ENCODE measurements around the gene GCLC. TPM values are rescaled to one million over a fixed set of nuclear protein-coding genes. Genes with fewer than 3 reads are reported as not detected.

The GCLC gene
- total and polyA plus RNA-seq, 2 experiments from 2014 or later, result 16.9 to 40.3 TPM

DNA sequence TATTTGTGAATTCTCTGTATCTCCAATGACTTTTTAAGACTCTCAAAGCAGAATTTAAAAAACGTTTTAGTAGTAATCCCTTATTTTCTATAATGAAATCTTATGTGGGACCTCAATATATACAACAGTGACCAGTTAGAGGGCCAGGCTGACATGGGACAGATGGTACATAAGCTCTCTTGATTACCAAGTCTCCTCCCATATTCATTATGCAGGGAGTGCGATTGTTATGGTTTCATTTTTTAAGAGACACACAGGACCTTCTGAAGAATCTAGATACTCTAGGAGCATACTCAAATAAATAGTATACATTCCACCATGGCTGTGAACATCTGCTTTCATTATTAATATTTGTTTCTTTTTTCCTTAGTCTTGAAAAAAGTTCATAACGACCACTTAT, 43.5 kb downstream of the GCLC start:
- no peak overlapping the region for H3K4me2 ChIP-seq
- H3K4me1 Mint-ChIP-seq, result no peaks in the 10 kb centered on the region; the same call in 2 of the 3 replicates

DNA sequence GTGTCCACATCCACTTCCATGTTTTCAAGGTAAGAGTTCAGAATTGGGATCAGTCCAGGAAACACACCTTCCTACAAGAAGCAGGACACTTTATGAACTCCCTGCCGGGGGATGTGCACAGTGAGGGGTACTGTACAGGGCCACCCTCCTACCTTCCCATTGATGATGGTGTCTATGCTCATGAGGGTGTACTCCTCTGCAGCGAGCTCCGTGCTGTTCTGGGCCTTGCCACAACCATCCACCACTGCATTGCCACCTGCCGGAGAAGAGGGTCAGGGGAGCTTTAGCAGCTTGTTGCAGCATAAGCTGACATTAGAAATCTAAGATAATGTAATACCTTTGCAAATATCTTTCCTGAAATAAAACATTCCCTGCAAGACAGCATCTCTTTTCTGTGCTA, 44.8 kb downstream of the GCLC start:
- no peak overlapping the region for H3K4me2 ChIP-seq
- H3K27me3 ChIP-seq (ENCODE audit: insufficient read depth), result no peaks in the 10 kb centered on the region
- 0 out of 2 replicates have a peak, but pooled peaks cover 2% of the 10 kb centered on the region for H3K4me1 ChIP-seq (ENCODE audit: insufficient read depth)
- Mint-ChIP-seq H3K27me3 (ENCODE audit: insufficient read depth, low read depth, poor library complexity) (no peaks in the 10 kb centered on the region), H3K27ac (no peak overlapping the region), H3K4me3 (no peak overlapping the region), H3K4me1 (no peaks in the 10 kb centered on the region; the same call in 2 of the 3 replicates), H3K9me3 (no peaks in the 10 kb centered on the region), H3K36me3 (ENCODE audit: low read depth) (peaks cover 44% of the 10 kb centered on the region)
- H3K9me2 ChIP-seq (ENCODE audit: insufficient read depth), result no peaks in the 10 kb centered on the region
- DNase-seq (ENCODE audit: low spot score) (no peak), ATAC-seq (no peak)
- TF ChIP-seq, protein P1, sequence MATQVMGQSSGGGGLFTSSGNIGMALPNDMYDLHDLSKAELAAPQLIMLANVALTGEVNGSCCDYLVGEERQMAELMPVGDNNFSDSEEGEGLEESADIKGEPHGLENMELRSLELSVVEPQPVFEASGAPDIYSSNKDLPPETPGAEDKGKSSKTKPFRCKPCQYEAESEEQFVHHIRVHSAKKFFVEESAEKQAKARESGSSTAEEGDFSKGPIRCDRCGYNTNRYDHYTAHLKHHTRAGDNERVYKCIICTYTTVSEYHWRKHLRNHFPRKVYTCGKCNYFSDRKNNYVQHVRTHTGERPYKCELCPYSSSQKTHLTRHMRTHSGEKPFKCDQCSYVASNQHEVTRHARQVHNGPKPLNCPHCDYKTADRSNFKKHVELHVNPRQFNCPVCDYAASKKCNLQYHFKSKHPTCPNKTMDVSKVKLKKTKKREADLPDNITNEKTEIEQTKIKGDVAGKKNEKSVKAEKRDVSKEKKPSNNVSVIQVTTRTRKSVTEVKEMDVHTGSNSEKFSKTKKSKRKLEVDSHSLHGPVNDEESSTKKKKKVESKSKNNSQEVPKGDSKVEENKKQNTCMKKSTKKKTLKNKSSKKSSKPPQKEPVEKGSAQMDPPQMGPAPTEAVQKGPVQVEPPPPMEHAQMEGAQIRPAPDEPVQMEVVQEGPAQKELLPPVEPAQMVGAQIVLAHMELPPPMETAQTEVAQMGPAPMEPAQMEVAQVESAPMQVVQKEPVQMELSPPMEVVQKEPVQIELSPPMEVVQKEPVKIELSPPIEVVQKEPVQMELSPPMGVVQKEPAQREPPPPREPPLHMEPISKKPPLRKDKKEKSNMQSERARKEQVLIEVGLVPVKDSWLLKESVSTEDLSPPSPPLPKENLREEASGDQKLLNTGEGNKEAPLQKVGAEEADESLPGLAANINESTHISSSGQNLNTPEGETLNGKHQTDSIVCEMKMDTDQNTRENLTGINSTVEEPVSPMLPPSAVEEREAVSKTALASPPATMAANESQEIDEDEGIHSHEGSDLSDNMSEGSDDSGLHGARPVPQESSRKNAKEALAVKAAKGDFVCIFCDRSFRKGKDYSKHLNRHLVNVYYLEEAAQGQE (IDR thresholded peaks at IDR 0.05; ENCODE audit: unreplicated experiment), result no peak
- TF ChIP-seq EZH2 (IDR thresholded peaks at IDR 0.05; ENCODE audit: low read depth, unreplicated experiment), result no peak
- H3K36me3 ChIP-seq (ENCODE audit: insufficient read depth), result peaks cover 25% of the 10 kb centered on the region
- peaks cover 2% of the 10 kb centered on the region; the same call in 1 of the 2 replicates for H4K20me1 ChIP-seq (replicated peaks; ENCODE audit: insufficient read depth)
- no peaks in the 10 kb centered on the region for H3F3A ChIP-seq (replicated peaks; ENCODE audit: low read depth)
- no peak overlapping the region for H2AFZ ChIP-seq
- H3K79me2 ChIP-seq (replicated peaks; ENCODE audit: insufficient read depth), result no peaks in the 10 kb centered on the region
- H3K27ac ChIP-seq (ENCODE audit: low read depth), result no peak overlapping the region
- H3K4me3 ChIP-seq, result no peak overlapping the region

More for the DNA sequence above, 43.5 kb downstream of the GCLC start:
- no peak overlapping the region for H3K27ac Mint-ChIP-seq
- H3K9me3 Mint-ChIP-seq, result no peaks in the 10 kb centered on the region
- H3K36me3 Mint-ChIP-seq (ENCODE audit: low read depth), result peaks cover 57% of the 10 kb centered on the region
- H3K4me1 ChIP-seq (ENCODE audit: insufficient read depth), result no peaks in the 10 kb centered on the region
- no peak overlapping the region for H3K4me3 Mint-ChIP-seq
- H2AFZ ChIP-seq, result no peak overlapping the region
- H3K27me3 ChIP-seq (ENCODE audit: insufficient read depth), result no peaks in the 10 kb centered on the region
- H3K27ac ChIP-seq (ENCODE audit: low read depth), result no peak overlapping the region
- no peak for DNase-seq (ENCODE audit: low spot score)
- ATAC-seq, result no peak
- no peak overlapping the region for H3K4me3 ChIP-seq
- peaks cover 2% of the 10 kb centered on the region; the same call in 1 of the 2 replicates for H4K20me1 ChIP-seq (replicated peaks; ENCODE audit: insufficient read depth)
- no peaks in the 10 kb centered on the region for H3K27me3 Mint-ChIP-seq (ENCODE audit: insufficient read depth, low read depth, poor library complexity)
- H3K9me2 ChIP-seq (ENCODE audit: insufficient read depth), result no peaks in the 10 kb centered on the region
- TF ChIP-seq NANOG (IDR thresholded peaks at IDR 0.05; ENCODE audit: borderline replicate concordance), result no peak
- TF ChIP-seq JUNB (IDR thresholded peaks at IDR 0.05; ENCODE audit: unreplicated experiment), result no peak
- TF ChIP-seq POLR2AphosphoS5 (IDR thresholded peaks at IDR 0.05; ENCODE audit: low read depth), result no peak
- TF ChIP-seq, protein P2, sequence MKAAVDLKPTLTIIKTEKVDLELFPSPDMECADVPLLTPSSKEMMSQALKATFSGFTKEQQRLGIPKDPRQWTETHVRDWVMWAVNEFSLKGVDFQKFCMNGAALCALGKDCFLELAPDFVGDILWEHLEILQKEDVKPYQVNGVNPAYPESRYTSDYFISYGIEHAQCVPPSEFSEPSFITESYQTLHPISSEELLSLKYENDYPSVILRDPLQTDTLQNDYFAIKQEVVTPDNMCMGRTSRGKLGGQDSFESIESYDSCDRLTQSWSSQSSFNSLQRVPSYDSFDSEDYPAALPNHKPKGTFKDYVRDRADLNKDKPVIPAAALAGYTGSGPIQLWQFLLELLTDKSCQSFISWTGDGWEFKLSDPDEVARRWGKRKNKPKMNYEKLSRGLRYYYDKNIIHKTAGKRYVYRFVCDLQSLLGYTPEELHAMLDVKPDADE (IDR thresholded peaks at IDR 0.05), result no peak
- TF ChIP-seq EZH2 (IDR thresholded peaks at IDR 0.05; ENCODE audit: low read depth, unreplicated experiment), result no peak
- no peak for TF ChIP-seq STAT1 (IDR thresholded peaks at IDR 0.05; ENCODE audit: unreplicated experiment)
- no peak for TF ChIP-seq ZNF114 (CRISPR knock-in tag; IDR thresholded peaks at IDR 0.05)
- TF ChIP-seq, protein P3, sequence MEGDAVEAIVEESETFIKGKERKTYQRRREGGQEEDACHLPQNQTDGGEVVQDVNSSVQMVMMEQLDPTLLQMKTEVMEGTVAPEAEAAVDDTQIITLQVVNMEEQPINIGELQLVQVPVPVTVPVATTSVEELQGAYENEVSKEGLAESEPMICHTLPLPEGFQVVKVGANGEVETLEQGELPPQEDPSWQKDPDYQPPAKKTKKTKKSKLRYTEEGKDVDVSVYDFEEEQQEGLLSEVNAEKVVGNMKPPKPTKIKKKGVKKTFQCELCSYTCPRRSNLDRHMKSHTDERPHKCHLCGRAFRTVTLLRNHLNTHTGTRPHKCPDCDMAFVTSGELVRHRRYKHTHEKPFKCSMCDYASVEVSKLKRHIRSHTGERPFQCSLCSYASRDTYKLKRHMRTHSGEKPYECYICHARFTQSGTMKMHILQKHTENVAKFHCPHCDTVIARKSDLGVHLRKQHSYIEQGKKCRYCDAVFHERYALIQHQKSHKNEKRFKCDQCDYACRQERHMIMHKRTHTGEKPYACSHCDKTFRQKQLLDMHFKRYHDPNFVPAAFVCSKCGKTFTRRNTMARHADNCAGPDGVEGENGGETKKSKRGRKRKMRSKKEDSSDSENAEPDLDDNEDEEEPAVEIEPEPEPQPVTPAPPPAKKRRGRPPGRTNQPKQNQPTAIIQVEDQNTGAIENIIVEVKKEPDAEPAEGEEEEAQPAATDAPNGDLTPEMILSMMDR (conservative IDR thresholded peaks at IDR 0.05; ENCODE audit: low read depth in 2 of 2), result no peak
- peaks cover 39% of the 10 kb centered on the region for H3K36me3 ChIP-seq (ENCODE audit: insufficient read depth)
- no peaks in the 10 kb centered on the region for H3K79me2 ChIP-seq (replicated peaks; ENCODE audit: insufficient read depth)
- no peaks in the 10 kb centered on the region for H3F3A ChIP-seq (replicated peaks; ENCODE audit: low read depth)
